Left lobe of liver (tissue), 2 donors: Measurements from ENCODE around the gene MTFP1. TPM values are rescaled to one million over a fixed set of nuclear protein-coding genes. Genes with fewer than 3 reads are reported as not detected.
"Not testable (repeated sequence)": the region's sequence is repeated elsewhere in the genome, so short reads cannot be mapped to it uniquely, and the experiment has no call there.

Source experiments
- ATAC-seq: fragments of 200-7000 bp; cut with Tn5 transposase; one replicate; pipeline ENCODE4 v1.9.1; 2020; ENCODE audit warnings: mild to moderate bottlenecking, moderate library complexity
- DNase-seq: peaks from one replicate; pipeline ENCODE4 v3.0.0-alpha.2; 2020; ENCODE audit warnings: low spot score
- total RNA-seq: library from RNA; stranded (reverse); gene quantifications from one replicate; pipeline ENCODE4 v1.2.1, GENCODE V29; 2021
- donor health status: DM: no; HTN: no; CAD: no; lungs with moderate emphysema.
- donor health status: DM: no; HTN: yes; CAD: no.

MTFP1 gene
- total RNA-seq, 1 donor from 2014 or later, result 6.3 TPM

DNA sequence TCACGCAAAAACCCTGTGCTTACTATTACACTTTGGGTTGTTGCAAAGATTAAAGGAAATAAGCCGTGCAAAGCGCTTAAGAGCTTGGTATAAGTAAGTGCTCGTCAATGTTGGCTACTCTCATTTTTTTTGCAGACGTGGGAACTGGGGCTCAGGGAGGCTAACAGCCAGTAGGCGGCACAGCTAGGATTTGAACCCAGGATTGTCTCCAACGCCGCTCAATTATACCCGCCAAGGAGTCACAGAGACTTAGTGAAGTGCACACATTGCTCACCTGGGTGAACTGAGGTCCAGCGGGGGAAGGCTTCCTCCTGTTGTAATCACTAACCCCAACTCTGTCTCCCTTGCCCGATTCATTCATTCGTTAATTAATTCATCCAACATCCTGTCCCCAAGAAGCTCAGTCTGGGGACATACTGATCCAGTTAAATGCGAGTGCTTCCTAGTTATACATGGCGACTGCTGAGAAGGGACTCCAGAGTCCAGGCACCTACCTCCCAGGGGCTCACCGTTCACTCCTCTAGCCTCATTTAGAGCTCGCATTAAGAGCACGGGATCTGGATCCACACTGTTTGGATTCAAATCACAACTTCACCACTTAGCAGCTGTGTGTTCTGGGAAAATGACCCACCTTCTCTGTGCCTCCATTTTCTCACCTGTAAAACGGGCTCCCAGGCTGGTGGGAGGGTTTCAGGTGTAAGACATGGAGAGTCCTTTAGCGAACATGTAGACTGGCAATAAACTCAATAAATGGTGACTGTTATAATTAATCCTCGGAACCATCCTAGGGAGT lies 838 bp upstream of the MTFP1 start:
- no peak for DNase-seq
- peak; percentile 0 for ATAC-seq

DNA sequence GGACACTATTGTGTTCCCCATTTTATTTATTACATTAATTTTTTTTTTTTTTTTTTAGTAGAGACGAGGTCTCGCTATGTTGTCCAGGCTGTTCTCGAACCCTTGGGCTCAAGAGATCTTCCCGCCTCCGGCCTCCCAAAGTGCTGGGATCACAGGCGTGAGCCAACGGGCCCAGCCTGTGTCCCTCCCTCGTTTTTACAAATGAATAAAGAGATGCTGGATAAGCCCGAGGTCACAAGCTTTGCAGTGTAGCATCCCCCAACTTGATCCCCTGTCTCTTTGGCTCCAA lies 297 bp upstream of the MTFP1 start:
- ATAC-seq, result no peak
- no peak for DNase-seq

DNA sequence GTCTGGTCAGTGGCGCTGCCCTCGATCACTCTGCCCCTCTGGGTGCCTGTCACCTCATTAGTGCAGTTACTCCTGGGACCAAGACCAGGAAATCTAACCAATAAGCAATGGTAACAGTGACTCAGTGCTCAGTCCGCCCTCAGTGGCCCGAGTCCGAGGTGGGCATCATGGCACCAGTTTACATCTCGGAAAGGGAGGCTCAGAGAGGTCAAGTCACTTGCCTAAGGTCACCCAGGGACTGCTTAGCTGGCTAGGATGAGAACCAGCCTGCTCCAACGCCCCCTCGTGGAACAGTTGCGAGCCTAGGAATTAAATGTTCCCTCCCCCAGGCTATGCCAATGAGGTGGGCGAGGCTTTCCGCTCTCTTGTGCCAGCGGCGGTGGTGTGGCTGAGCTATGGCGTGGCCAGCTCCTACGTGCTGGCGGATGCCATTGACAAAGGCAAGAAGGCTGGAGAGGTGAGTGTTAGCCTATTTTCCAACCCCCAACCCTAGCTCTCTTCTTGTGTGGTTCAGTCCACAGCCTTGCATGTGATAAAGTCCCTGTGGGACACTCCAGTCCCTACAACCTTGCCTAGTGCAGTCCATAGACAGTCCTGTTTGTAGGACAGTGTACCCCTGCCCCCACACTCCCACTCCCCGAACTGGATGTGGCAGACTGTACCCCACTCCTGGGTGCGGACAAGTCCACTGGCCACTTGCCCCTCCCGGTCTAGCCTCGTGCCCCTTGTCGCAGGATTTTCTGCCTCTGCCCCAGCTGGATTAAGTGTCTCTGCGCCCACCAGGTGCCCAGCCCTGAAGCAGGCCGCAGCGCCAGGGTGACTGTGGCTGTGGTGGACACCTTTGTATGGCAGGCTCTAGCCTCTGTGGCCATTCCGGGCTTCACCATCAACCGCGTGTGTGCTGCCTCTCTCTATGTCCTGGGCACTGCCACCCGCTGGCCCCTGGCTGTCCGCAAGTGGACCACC lies 1.1 kb downstream of the MTFP1 start:
- peak; percentile 32 for ATAC-seq
- DNase-seq, result peak; percentile 88

DNA sequence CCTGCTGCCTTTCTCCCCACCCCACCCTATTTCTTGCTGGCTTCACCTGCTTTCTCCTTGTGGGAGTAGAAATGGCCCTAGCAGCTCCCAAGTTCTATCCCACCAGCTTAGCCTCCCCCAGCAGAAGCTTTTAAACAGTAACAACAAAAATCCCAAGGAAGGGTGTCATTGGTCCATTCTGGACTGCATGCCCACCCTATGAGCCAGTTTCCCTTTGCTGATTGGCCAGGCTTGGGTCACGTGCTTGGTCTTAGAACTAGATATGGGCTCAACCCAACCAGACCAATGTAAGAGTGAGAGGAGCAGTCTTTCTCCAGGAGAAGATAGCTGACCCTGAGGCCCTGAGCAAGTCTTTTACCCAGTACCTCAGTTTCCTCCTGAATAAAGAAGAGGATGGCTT lies 2.3 kb downstream of the MTFP1 start:
- DNase-seq (no peak), ATAC-seq (no peak)

DNA sequence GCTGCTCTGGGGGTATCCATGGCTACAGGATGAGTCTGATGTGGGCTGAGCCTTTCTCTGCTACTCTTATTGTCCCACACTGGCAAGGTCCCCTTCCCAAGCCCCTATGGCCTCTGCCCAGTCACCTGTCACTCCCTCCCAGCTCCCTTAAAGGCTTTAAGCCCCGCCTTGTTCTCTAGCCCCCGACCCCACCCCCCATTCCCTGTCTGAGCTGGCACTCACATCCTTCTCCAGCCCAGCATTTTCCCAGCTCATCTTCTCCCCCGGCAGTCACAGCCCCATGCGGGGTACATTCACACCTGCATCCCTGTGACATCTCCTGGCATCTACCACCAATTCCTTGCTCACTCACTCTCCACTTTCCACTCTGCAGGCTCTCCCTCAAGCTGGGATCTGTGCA lies 4.3 kb downstream of the MTFP1 start:
- DNase-seq, result no peak
- no peak for ATAC-seq

DNA sequence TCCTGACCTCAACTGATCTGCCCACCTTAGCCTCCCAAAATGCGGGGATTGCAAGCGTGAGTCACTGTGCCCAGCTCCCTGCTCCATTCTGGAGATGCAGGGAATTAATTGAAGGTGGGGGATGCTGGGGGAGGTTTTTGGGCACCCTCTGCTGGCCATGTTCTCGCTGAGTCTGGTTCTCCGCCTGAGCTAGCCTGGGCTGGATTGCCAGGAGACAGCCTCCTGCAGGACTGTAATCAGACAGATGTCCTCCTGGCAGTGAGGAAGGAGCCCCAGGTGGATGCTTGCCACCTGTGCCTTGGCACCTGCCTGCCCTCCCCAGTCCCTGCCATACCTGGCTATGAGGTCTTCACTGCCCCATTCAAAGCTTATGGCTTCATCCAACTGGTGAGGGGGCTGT lies 5.4 kb downstream of the MTFP1 start:
- no peak for DNase-seq
- no peak for ATAC-seq

DNA sequence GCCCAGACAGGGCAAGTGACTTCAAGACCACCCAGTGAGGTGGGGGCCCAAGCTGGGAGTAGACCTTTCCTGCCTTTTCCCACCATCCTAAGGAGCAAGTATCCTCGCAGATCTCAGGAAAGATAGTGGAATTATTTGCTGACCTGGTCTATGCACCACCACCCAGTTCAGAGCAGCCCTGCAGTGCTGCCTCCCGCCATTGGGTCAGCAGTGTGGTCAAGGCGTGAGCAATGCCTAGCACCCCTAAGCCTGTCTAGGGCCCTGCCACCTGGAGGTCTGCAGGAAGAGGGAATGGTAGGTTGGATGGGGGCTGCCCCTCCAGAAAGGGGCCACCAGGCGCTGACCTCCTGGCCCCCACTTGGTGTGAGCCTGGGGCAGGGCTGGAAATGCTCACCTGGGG lies 6.5 kb downstream of the MTFP1 start:
- ATAC-seq (peak; percentile 54), DNase-seq (no peak)

DNA sequence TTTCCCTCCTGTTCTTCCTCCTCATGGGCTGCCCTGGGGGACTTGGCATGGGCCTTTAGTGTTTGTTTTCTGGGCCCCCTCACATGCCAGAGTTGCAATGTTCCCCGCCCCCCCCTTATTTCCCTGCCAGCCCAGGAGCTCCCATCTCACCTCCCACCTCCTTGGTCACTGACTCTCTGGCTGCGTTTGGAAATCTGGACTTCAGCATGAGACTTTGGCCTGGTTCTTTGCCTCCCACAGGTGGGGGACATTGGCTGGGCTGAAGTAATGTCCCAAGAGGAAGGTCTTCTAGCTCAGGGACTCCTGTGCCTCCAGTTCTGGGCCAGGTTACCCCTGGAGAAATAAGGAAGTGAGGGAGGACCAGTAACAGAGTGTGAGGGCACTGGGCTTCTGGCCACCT lies 7.0 kb downstream of the MTFP1 start:
- peak; percentile 78 for DNase-seq
- ATAC-seq, result peak; percentile 77

DNA sequence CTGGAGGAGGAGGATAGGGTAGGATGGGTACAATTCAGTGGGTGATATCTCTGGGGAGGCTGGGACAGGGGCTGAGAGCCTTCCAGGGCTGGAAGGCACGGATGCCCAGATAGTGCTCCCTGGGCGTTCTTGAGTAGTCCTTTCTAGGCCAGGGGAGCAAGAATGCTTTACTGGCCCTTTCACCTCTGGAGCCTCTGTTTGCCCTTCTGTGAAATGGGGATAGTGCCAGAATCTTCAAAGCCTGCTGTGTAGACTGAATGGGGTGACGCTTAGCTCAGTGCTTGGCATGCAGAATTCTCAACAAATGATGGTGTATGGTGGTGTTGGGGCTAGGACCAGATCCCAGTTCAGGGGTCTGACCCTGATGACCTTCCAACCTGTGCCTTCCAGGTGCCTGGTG lies 7.7 kb downstream of the MTFP1 start:
- ATAC-seq (no peak), DNase-seq (no peak)

DNA sequence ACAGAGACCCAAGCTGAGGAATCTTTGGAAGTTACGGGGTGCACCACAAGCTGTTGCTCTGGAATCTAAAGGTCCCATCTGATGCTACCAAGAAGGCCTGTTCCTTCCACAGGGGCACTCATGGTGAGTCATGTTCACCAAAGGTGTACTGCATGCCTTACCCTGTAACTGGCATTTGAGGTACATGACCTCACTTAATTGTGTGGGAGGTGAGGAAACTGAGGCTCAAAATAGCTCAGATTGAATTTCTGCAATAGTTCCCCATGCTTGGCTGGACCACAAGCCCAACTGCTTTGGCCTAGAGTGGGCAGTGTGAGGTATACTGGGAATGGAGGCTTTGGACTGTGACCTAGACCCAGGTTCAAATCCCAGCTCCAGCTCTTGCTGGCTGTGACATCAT lies 8.2 kb downstream of the MTFP1 start:
- ATAC-seq (no peak), DNase-seq (no peak)

DNA sequence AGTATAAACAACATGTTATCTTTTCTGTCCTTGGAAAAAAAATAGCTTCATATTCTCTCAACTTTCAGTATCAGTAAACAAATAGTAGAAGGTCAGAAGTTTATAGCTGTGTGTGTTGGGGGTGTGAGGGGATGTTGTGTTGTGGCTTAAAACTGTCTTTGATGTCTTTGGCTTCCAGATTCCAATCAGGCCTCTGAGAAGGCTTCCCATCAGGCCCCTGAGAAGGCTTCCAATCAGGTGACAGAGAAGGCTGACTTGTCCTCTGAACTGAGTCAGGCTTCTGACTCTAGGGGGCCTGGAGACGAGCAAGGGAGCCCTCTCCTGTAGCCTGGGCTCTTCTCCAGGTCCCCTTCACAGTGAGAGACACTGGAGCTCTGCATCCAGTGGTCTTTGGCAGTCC lies 9.3 kb downstream of the MTFP1 start:
- ATAC-seq (no peak), DNase-seq (no peak)

DNA sequence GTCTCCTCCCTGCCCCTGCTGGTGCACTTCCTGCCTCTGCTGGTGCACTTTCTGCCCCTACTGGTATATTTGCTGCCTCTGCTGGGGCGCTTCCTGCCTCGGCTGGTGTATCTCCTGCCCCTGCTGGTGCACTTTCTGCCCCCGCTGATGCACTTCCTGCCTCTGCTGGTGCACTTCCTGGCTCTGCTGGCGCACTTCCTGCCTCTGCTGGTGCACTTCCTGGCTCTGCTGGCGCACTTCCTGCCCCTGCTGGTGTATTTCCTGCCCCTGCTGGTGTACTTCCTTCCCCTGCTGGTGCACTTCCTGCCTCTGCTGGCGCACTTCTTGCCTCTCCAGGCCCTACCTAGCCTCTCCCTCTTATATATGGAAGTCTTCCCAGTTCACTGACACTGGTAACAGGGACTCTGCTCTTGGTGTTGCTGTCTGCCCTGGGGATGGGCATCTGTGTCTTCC lies 10.1 kb downstream of the MTFP1 start:
- DNase-seq (no peak), ATAC-seq (no peak)

DNA sequence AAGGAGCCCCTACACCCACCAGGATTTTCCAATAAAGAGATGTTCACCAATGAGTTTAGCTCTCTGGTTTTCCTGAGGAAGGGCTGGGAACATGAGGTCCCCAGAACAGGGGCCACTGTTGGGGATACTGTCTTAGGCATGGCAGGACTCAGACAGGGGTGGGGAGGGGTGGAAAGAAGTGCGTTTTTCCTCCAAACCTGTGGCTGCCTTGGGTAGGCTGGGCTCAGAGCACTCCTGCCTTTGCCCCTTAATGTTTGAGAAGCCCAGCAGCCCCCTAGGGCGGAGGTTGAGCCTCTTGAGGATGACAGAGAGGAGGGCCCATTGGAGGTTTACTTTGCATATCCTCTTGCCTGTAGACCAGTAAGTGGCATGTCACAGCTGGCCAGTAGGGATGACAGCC lies 10.6 kb downstream of the MTFP1 start:
- DNase-seq (no peak), ATAC-seq (no peak)

DNA sequence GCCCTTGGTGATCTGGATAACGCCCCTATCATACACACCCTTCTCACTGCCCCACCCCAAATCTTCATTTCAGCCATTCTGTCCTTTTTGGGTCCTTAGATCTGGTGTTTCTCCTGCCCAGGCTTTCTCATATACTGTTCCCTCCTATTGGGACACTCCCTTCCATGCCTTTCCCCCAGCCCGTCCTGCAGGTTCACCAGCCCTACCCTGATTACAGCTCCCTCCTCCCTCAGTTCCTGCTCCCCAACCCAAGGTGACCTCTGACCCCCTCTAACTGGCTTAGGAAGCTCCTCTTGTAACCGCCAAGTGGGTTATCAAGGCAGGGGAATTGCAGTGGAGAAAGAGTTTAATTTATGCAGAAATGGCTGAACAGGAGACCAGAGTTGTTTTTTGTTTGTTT lies 13.0 kb downstream of the MTFP1 start:
- ATAC-seq, result no peak

DNA sequence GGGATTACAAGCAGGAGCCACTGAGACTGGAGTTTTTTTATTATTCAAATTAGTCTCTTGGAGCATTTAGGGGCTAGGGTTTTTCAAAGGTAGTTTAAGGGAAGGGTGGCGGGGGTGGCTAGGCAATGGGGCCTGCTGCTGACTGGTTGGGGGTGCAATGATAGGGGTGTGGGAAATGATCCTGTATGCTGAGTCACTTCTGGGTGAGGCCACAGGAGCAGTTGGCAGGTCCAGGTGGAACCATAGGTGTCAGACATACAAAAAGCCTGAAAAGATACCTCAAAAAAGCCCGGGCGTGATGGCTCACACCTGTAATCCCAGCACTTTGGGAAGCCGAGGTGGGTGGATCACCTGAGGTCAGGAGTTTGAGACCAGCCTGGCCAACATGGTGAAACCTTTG lies 13.7 kb downstream of the MTFP1 start:
- no peak for ATAC-seq
- DNase-seq, result no peak

More for the DNA sequence above, 13.0 kb downstream of the MTFP1 start:
- no peak for DNase-seq

DNA sequence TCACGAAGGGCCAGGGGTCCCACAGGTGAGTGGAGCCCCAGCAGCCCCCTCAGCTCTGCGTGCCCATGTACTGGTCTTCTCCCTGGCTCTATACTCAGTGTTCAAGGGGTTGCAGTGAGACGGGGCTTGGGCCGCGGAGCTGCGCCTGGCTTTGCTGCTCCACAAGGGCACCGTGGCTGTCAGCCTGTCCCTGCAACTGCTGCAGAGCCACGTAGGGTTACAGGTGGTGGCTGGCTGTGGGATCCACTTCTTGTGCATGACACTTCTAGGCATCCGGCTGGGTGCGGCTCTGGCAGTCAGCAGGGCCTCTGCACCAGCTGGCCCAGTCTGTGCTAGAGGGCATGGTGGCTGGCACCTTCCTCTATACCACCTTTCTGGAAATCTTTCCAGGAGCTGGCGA lies 14.3 kb downstream of the MTFP1 start:
- ATAC-seq, result no peak
- no peak for DNase-seq

DNA sequence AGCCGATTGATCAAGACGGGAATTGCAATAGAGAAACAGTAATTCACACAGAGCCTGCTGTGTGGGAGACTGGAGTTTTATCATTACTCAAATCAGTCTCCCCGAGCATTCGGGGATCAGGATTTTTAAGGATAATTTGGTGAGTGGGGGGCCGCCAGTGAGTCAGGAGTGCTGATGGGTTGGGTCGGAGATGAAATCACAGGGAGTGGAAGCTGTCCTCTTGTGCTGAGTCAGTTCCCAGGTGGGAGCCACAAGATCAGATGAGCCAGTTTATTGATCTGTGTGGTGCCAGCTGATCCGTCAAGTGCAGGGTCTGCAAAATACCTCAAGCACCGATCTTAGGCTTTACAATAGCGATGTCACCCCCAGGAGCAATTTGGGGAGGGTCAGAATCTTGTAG lies 15.5 kb downstream of the MTFP1 start:
- ATAC-seq (no peak), DNase-seq (no peak)

DNA sequence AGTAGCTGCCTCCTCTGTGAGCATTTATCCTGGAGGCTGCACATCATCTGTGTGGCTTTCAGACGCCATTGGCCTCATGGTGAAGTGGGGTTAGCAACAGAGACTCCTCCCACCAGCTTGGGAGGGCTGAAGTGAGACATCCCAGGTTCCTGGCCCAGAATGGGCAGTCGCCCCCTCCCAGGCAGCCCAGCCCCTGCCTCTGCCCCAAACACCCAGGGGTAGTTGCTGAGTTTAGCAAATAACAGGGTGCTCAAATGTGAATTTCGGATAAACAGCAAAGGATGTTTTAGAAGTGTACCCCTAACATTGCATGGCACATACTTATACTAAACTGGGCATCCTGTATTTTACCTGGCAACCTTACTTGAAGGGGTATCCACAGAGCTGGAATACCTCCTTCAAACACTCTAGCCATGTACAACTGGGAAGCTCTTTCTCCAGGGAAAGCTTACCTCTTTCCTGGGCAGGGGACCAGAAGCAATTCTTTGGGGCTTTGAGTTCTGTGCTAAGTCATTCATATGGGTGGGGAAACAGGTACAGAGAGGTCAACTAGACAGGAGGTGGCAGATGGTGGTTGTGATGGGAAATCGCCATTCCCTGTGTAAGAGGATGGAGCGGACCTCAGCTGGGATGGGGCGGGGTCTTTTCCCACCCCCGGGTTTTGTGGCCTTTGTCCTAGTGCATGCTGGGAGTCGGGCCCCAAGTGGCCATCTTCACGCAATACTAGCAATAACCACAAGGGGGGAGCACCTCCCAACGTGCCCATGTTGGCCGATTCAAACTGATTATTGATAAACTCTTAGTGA lies 19.3 kb downstream of the MTFP1 start:
- peak; percentile 66 for DNase-seq
- peak; percentile 95 for ATAC-seq

DNA sequence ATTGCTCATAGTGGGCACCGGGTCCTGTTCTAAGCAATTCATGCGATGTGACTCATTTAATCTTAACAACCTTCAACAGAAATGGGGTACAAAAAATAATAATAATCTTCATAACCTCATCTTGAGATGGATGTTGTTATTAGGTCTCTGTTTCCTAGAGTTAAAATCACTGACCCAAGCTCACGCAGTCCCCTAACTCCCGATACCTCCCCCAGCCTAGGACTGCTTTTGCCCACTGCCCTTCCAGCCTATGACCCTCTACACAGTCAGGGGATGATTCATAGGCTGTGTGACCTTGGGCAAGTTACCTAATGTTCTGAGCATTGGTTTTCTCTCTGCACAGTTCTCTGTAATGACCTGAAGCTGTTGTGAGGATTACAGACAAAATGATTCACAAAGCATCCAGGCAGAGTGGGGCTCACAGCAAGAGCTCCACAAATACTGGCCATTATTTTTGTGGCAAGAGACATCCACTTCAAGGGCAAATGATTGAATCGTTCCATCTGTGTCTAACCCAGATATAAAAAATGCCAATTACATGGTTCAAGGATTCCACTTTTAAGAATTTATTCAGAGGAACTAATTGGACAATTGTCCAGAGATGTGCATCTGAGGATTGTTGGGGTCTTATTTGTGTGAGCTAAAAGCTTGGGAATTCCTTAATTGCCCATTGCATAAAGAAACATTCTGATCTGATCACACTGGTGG lies 20.0 kb downstream of the MTFP1 start:
- DNase-seq (no peak), ATAC-seq (peak; percentile 54)

DNA sequence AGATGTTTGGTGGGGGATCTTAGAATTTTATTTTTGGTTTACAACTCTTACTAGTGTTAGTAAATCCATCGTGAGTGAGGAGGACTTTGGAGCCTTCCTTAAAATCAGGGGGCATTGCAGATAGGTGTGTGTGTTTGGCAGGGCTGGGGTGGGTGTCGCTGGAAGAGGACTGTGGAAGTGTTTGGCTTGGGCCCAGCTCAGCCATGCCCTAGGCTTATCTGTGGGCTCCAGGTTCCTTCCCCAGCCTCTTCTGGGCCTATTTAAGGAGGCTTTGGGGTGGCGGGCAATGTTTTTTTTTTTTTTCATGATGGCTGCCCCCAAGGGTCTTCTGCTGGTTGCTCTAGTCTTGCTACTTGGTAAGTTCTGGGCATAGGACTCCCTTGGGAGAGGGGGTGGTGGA lies 22.1 kb downstream of the MTFP1 start:
- DNase-seq, result no peak
- no peak for ATAC-seq

DNA sequence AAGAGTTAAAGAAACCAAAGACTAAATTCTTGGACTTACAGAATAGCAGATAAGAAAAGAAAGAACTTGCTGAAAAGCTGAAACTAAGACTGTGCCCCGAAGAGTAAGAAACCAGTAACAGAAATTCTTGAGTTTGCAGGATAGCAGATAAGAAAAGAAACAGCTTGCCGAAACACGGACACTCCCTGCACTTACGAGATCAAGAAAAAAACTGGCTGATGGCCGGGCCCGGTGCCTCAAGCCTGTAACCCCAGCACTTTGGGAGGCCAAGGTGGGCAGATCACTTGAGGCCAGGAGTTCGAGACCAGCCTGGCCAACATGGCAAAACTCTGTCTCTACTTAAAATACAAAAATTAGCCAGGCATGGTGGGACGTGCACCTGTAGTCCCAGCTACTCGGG lies 25.9 kb downstream of the MTFP1 start:
- not testable (repeated sequence) for DNase-seq, ATAC-seq
